Suprapubic skin (tissue), 4 donors: ENCODE results near the gene CDKN2A. TPM values are rescaled to one million over a fixed set of nuclear protein-coding genes. Genes with fewer than 3 reads are reported as not detected.
A peak's percentile ranks its signal among the peaks of the same experiment; 100 is the strongest.

Experiments
- DNase-seq, 2 donors: peaks; one replicate each; pipeline ENCODE4 v3.0.0-alpha.2; 2019; ENCODE audit warnings: low spot score in 2 of 2
- H3K27ac ChIP-seq: fragments of 200-600 bp; sonication (generic); one replicate; pipeline ENCODE4 v1.5.1; 2019
- H3K27me3 ChIP-seq: fragments of 200-600 bp; sonication (generic); one replicate; pipeline ENCODE4 v1.5.1; 2019
- H3K36me3 ChIP-seq: fragments of 200-600 bp; sonication (generic); one replicate; pipeline ENCODE4 v1.5.1; 2019
- H3K4me1 ChIP-seq: fragments of 200-600 bp; sonication (generic); one replicate; pipeline ENCODE4 v1.5.1; 2019
- H3K4me3 ChIP-seq: fragments of 200-600 bp; sonication (generic); one replicate; pipeline ENCODE4 v1.5.1; 2019; ENCODE audit warnings: mild to moderate bottlenecking
- H3K9me3 ChIP-seq: fragments of 200-600 bp; sonication (generic); one replicate; pipeline ENCODE4 v1.5.1; 2019
- EP300 ChIP-seq: sonication (generic); formaldehyde crosslinking; IDR thresholded peaks from one replicate; pipeline ENCODE4 v1.6.1; 2017; ENCODE audit warnings: antibody characterized with exemption
- POLR2A ChIP-seq, 2 donors: fragments of 450-650 bp; IDR thresholded peaks; one replicate each; pipeline ENCODE4 v1.6.1; 2017; ENCODE audit warnings: antibody characterized with exemption in 2 of 2, mild to moderate bottlenecking in 2 of 2, moderate library complexity in 2 of 2
- POLR2AphosphoS5 ChIP-seq, 3 donors: sonication (generic); formaldehyde crosslinking; IDR thresholded peaks; one replicate each; pipeline ENCODE4 v1.6.1; 2017; ENCODE audit warnings: antibody characterized with exemption in 3 of 3
- WGBS: methylation state at CpG from one replicate; pipeline ENCODE4 v1.1.5; 2018; 5-methylcytosine and 5-hydroxymethylcytosine counted together
- total RNA-seq, 4 donors: library from RNA; depleted of rRNA; stranded (reverse); fragments of >200 nt; gene quantifications; one replicate each; pipeline ENCODE4 v1.1.0, GENCODE V29; 2016
- TF ChIP-seq, protein P1 (sequence below), 2 donors: fragments of 200-600 bp in 1 of 2; fragments of 450-650 bp in 1 of 2; sonication (generic) in 1 of 2; IDR thresholded peaks; one replicate each; pipeline ENCODE4 v1.5.1; 2016 to 2019; ENCODE audit warnings: antibody characterized with exemption in 2 of 2, mild to moderate bottlenecking in 1 of 2, moderate library complexity in 1 of 2

The CDKN2A gene
- total RNA-seq, 4 donors from 2014 or later = 2.0 to 3.4 TPM; not detected in 2

DNA sequence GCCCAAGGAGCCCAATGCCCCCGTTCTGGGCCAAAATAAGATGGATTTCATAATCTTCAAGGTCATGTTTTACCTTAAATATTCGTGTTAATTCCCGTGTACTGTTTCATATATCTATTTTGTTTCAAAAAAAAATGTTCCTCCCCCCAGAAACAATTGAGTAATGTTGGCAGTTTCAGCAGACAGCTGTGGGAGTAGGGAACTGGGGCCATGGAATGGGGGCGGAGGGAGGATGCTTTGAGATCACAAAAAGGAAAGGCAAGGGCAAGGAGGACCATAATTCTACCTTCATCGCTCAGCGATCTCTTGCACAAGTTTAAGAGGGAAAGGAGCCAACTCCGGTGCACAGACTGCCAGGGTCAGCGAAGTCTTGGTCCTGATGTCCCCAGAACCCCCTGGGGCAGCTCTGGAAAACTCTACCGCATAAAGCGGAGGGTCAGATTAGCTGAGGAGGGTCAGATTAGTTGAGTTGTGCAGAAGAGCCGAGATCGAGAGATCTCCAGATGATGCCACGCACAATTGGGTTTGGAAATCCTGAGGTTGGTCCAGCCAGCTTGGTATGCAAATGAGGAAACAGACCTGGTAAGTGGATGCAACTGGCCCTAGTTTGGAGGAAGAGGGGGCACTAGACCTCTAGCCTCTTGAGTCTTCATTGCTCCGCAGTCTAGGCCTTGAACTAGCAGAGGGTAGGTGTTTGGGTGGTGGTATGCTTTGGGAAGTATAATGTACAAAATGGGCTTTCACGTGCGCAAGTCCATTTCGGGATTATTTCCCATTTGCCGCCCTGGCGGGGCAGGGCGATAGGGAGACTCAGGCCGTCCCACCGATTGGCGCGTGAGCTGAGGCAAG lies 24.0 kb downstream of the CDKN2A start:
- TF ChIP-seq POLR2A (IDR thresholded peaks at IDR 0.05) (no peak), POLR2AphosphoS5 (IDR thresholded peaks at IDR 0.05) (no peak), EP300 (no peak)
- H3K27me3 ChIP-seq = peaks cover 100% of the 10 kb centered on the region
- WGBS = 19% methylated on average over 23 of the region's 24 CpGs
- H3K27ac ChIP-seq = no peak overlapping the region
- DNase-seq = no peak
- peaks cover 46% of the 10 kb centered on the region for H3K4me1 ChIP-seq
- no peaks in the 10 kb centered on the region for H3K9me3 ChIP-seq
- H3K4me3 ChIP-seq = no peak overlapping the region
- no peaks in the 10 kb centered on the region for H3K36me3 ChIP-seq

DNA sequence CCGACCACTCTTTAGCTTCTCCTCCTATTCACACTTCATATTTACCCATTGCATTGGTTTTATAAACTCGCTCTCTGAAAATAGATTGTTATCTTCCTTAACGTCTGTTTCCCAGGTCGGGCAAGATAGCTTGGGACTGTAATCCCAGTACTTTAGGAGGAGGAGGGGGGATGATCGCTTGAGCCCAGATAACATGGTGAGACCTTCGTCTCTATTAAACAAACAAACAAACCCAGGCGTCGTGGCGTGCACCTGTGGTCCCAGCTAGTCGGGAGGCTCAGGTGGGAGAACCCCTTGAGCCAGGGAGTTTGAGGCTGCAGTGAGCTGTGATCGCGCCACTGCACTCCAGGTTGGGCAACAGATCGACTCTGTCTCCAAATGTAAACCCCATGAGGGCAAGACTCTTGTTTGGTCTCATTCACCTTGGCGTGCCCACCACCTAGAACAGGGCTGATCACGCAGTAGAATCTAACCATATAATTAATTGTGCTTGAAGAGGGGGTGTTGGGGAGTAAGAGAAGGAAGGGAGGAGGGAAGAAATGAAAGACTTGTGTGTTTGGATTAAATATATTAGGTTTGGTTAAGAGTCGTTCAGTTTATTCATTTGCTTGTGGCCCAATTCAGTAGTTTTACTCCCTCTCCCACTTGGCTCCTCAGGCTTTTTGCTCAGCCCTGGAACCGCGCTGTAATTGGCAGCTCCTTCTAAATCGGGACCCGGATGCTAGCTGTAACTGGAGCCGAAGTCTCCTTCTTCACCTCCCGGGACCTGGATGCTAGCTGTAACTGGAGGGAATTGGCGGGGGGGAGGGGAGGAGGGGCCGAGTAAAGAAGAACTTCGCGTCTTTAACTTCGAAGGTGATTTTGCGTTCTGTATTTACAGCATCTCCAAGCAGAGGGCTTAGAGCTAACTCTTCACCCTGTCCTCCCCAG lies 24.9 kb downstream of the CDKN2A start:
- Histone ChIP-seq H3K4me1 (peaks cover 41% of the 10 kb centered on the region), H3K9me3 (no peaks in the 10 kb centered on the region), H3K4me3 (no peak overlapping the region), H3K36me3 (no peaks in the 10 kb centered on the region), H3K27ac (no peak overlapping the region), H3K27me3 (peaks cover 99% of the 10 kb centered on the region)
- TF ChIP-seq POLR2A (IDR thresholded peaks at IDR 0.05) (no peak), POLR2AphosphoS5 (IDR thresholded peaks at IDR 0.05) (no peak), EP300 (no peak)
- TF ChIP-seq, protein P1, sequence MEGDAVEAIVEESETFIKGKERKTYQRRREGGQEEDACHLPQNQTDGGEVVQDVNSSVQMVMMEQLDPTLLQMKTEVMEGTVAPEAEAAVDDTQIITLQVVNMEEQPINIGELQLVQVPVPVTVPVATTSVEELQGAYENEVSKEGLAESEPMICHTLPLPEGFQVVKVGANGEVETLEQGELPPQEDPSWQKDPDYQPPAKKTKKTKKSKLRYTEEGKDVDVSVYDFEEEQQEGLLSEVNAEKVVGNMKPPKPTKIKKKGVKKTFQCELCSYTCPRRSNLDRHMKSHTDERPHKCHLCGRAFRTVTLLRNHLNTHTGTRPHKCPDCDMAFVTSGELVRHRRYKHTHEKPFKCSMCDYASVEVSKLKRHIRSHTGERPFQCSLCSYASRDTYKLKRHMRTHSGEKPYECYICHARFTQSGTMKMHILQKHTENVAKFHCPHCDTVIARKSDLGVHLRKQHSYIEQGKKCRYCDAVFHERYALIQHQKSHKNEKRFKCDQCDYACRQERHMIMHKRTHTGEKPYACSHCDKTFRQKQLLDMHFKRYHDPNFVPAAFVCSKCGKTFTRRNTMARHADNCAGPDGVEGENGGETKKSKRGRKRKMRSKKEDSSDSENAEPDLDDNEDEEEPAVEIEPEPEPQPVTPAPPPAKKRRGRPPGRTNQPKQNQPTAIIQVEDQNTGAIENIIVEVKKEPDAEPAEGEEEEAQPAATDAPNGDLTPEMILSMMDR (IDR thresholded peaks at IDR 0.05) = no peak
- 11% methylated on average over 28 of the region's 28 CpGs for WGBS
- DNase-seq = no peak

DNA sequence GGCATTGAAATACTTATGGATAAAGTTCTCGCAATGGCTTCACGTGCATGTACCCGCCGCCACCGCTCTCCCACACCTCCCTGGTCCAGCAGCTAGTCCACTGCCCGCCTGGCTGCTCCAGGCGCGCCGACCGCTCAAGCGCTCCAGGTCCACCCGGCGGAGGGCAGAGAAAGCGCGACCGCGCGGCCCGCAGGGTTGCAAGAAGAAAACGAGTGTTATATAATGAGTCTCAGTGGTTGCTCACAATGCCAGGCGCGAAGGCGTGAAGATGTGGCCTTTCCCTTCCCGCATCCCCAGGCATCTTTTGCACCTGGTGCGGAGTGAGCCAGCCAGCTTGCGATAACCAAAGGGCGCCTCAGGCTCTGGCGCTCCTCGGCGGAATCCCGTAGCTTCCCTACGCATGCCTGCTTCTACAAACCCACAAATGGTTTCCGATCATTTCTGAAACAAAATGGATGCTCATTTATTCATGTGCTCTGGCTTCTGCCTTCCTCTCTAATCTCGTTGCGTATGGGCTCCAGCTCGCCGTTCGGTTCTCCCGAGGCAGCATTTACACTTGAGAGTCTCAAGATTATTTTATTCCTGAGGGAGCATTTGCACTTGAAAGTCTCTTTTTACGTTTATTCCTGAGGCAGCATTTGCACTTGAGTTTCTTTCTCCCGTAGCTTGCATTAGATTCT lies 25.7 kb downstream of the CDKN2A start:
- peaks cover 99% of the 10 kb centered on the region for H3K27me3 ChIP-seq
- no peak overlapping the region for H3K27ac ChIP-seq
- H3K9me3 ChIP-seq = no peaks in the 10 kb centered on the region
- no peak overlapping the region for H3K4me3 ChIP-seq
- peak in 1 of 2 donors; percentile 65 for DNase-seq
- H3K36me3 ChIP-seq = no peaks in the 10 kb centered on the region
- TF ChIP-seq, protein P1 (IDR thresholded peaks at IDR 0.05) = no peak
- TF ChIP-seq EP300 (no peak), POLR2AphosphoS5 (IDR thresholded peaks at IDR 0.05) (no peak), POLR2A (IDR thresholded peaks at IDR 0.05) (no peak)
- 11% methylated on average over 38 of the region's 41 CpGs for WGBS
- H3K4me1 ChIP-seq = peaks cover 37% of the 10 kb centered on the region

GRCh38 chr9:21967702-21968101 lies 26.5 kb downstream of the CDKN2A start:
- 33% methylated on average over 10 of the region's 10 CpGs for WGBS

DNA sequence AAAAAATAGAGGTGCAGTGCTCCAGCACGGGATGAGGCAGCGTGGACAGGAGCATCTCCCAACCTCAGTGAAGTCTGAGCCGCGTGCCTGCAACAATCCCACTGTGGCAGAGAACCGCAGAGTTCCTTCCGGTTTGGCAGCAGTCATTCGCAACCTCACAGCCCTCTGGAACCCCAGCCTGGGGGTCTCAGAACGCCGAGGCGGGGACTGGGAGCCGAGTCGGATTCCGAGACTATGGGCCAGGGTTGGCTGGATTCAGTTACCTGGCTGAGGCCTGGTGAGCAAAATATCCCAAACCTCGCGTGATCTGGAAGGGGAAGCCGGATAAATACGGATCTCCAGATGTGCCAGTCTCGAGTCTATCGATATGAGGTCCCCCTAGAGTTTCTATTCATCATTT lies 27.0 kb downstream of the CDKN2A start:
- Histone ChIP-seq H3K27me3 (peaks cover 94% of the 10 kb centered on the region), H3K27ac (no peak overlapping the region), H3K4me1 (peaks cover 37% of the 10 kb centered on the region), H3K36me3 (no peaks in the 10 kb centered on the region), H3K4me3 (no peak overlapping the region), H3K9me3 (no peaks in the 10 kb centered on the region)
- DNase-seq = peak in 1 of 2 donors; percentile 66
- no peak for TF ChIP-seq EP300
- no peak for TF ChIP-seq POLR2AphosphoS5 (IDR thresholded peaks at IDR 0.05)
- TF ChIP-seq, protein P1 (IDR thresholded peaks at IDR 0.05) = no peak
- no peak for TF ChIP-seq POLR2A (IDR thresholded peaks at IDR 0.05)
- WGBS = 21% methylated on average over 19 of the region's 19 CpGs

More at GRCh38 chr9:21967702-21968101, 26.5 kb downstream of the CDKN2A start:
- TF ChIP-seq POLR2AphosphoS5 (IDR thresholded peaks at IDR 0.05) (no peak), POLR2A (IDR thresholded peaks at IDR 0.05) (no peak), EP300 (no peak)
- TF ChIP-seq, protein P1 (IDR thresholded peaks at IDR 0.05) = no peak
- Histone ChIP-seq H3K4me1 (peaks cover 37% of the 10 kb centered on the region), H3K9me3 (no peaks in the 10 kb centered on the region), H3K4me3 (no peak overlapping the region), H3K27me3 (peaks cover 99% of the 10 kb centered on the region), H3K36me3 (no peaks in the 10 kb centered on the region), H3K27ac (no peak overlapping the region)
- DNase-seq = no peak
